ENCODE results near the gene ICE2.
A peak's percentile ranks its signal among the peaks of the same experiment; 100 is the strongest.

The ICE2 gene

GRCh38 chr15:60396958-60397771 is 81.8 kb downstream of the ICE2 start:
- Histone ChIP-seq H3K27me3 (ENCODE audit: insufficient read depth, low read length, poor library complexity, severe bottlenecking) (no peaks in the 10 kb centered on the region), H3K4me2 (ENCODE audit: low read depth, low read length, poor library complexity, severe bottlenecking) (peak overlapping the region; percentile 90), H3K9ac (ENCODE audit: low read depth, low read length, poor library complexity, severe bottlenecking) (peak overlapping the region; percentile 78), H3K36me3 (ENCODE audit: insufficient read depth, low read length) (no peaks in the 10 kb centered on the region), H3K9me2 (replicated peaks; ENCODE audit: low read depth, low read length) (no peaks in the 10 kb centered on the region), H3K4me3 (ENCODE audit: low read length, poor library complexity, severe bottlenecking) (peak overlapping the region; percentile 92), H2AFZ (ENCODE audit: low read length) (peak overlapping the region; percentile 75), H3K9me3 (ENCODE audit: insufficient read depth, low read depth, low read length) (no peaks in the 10 kb centered on the region), H3K4me1 (ENCODE audit: insufficient read depth, low read length, poor library complexity, severe bottlenecking) (peaks cover 40% of the 10 kb centered on the region), H3K79me2 (ENCODE audit: insufficient read depth, low read length) (peaks cover 14% of the 10 kb centered on the region; the same call in 1 of the 2 replicates), H3F3A (ENCODE audit: low read depth) (no peaks in the 10 kb centered on the region), H4K20me1 (ENCODE audit: insufficient read depth, low read length, poor library complexity, severe bottlenecking) (peaks cover 11% of the 10 kb centered on the region)
- no peak for TF ChIP-seq EZH2phosphoT487 (IDR thresholded peaks at IDR 0.05; ENCODE audit: borderline replicate concordance)
- no peak for TF ChIP-seq CTCF (conservative IDR thresholded peaks at IDR 0.05; ENCODE audit: low read length)

DNA sequence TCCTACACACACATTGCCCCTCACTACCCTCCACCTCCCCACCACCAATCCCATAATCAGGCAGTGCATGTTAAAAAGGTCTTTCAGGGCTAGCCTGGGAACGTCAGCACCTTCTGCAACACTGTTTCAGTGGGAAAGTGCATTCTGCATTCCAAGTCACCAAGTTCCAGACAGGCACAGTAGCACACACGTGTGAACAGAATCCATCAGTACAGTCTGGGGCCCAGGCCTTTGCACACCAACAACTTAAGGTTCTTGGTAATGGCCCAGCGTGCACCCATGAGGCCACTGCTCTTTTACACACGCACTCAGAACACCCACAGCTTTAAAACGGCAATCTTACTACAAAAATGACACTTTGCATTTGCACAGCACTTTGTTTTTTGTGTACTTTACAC is 82.4 kb downstream of the ICE2 start:
- Histone ChIP-seq H3F3A (ENCODE audit: low read depth) (no peaks in the 10 kb centered on the region), H3K9me2 (replicated peaks; ENCODE audit: low read depth, low read length) (no peaks in the 10 kb centered on the region), H3K4me3 (ENCODE audit: low read length, poor library complexity, severe bottlenecking) (peak overlapping the region; percentile 92), H3K9ac (ENCODE audit: low read depth, low read length, poor library complexity, severe bottlenecking) (peak overlapping the region; percentile 78), H2AFZ (ENCODE audit: low read length) (peak overlapping the region; percentile 75; the same call in 1 of the 2 replicates), H3K36me3 (ENCODE audit: insufficient read depth, low read length) (no peaks in the 10 kb centered on the region), H3K4me2 (ENCODE audit: low read depth, low read length, poor library complexity, severe bottlenecking) (peak overlapping the region; percentile 90), H3K9me3 (ENCODE audit: insufficient read depth, low read depth, low read length) (no peaks in the 10 kb centered on the region), H3K79me2 (ENCODE audit: insufficient read depth, low read length) (peaks cover 14% of the 10 kb centered on the region; the same call in 1 of the 2 replicates), H4K20me1 (ENCODE audit: insufficient read depth, low read length, poor library complexity, severe bottlenecking) (peaks cover 11% of the 10 kb centered on the region), H3K27me3 (ENCODE audit: insufficient read depth, low read length, poor library complexity, severe bottlenecking) (no peaks in the 10 kb centered on the region), H3K4me1 (ENCODE audit: insufficient read depth, low read length, poor library complexity, severe bottlenecking) (peaks cover 44% of the 10 kb centered on the region)
- TF ChIP-seq CTCF (conservative IDR thresholded peaks at IDR 0.05; ENCODE audit: low read length) (no peak), EZH2phosphoT487 (IDR thresholded peaks at IDR 0.05; ENCODE audit: borderline replicate concordance) (no peak)

- Histone ChIP-seq H3F3A (ENCODE audit: low read depth) (no peaks in the 10 kb centered on the region), H3K4me1 (ENCODE audit: insufficient read depth, low read length, poor library complexity, severe bottlenecking) (peaks cover 46% of the 10 kb centered on the region), H3K9me2 (replicated peaks; ENCODE audit: low read depth, low read length) (no peaks in the 10 kb centered on the region), H4K20me1 (ENCODE audit: insufficient read depth, low read length, poor library complexity, severe bottlenecking) (peaks cover 11% of the 10 kb centered on the region), H3K4me3 (ENCODE audit: low read length, poor library complexity, severe bottlenecking) (peak overlapping the region; percentile 92), H3K9me3 (ENCODE audit: insufficient read depth, low read depth, low read length) (no peaks in the 10 kb centered on the region), H3K36me3 (ENCODE audit: insufficient read depth, low read length) (no peaks in the 10 kb centered on the region), H3K27me3 (ENCODE audit: insufficient read depth, low read length, poor library complexity, severe bottlenecking) (no peaks in the 10 kb centered on the region), H3K79me2 (ENCODE audit: insufficient read depth, low read length) (peaks cover 14% of the 10 kb centered on the region; the same call in 1 of the 2 replicates), H3K9ac (ENCODE audit: low read depth, low read length, poor library complexity, severe bottlenecking) (peak overlapping the region; percentile 78), H2AFZ (ENCODE audit: low read length) (no peak overlapping the region), H3K4me2 (ENCODE audit: low read depth, low read length, poor library complexity, severe bottlenecking) (peak overlapping the region; percentile 90)
- TF ChIP-seq CTCF (conservative IDR thresholded peaks at IDR 0.05; ENCODE audit: low read length) (no peak), EZH2phosphoT487 (IDR thresholded peaks at IDR 0.05; ENCODE audit: borderline replicate concordance) (no peak)
Observed at GRCh38 chr15:60396100-60396499, 82.8 kb downstream of the ICE2 start.

Measured in Loucy (cell line).